NB4 (cell line): ENCODE data around the gene AMIGO3.
"Not testable (repeated sequence)": the region's sequence is repeated elsewhere in the genome, so short reads cannot be mapped to it uniquely, and the experiment has no call there.

Source experiments
- DNase-seq: peaks from one replicate; pipeline ENCODE4 v3.0.0; 2010; ENCODE audit warnings: low read depth
- H3K4me3 ChIP-seq: one replicate; pipeline ENCODE4 v1.5.1; 2011; ENCODE audit warnings: mild to moderate bottlenecking, low read depth, low read length, moderate library complexity
- CTCF ChIP-seq: IDR thresholded peaks from one replicate; pipeline ENCODE4 v1.5.1; 2012; ENCODE audit warnings: low read depth, low read length
- MAX ChIP-seq: IDR thresholded peaks from 2 replicates; pipeline ENCODE4 v1.6.1; 2011; ENCODE audit warnings: low read depth, low read length
- MYC ChIP-seq: IDR thresholded peaks from 2 replicates; pipeline ENCODE4 v1.6.1; 2011; ENCODE audit warnings: low read depth, low read length
- POLR2A ChIP-seq: IDR thresholded peaks from 2 replicates; pipeline ENCODE4 v1.6.1; 2011; ENCODE audit warnings: mild to moderate bottlenecking; ENCODE audit not compliant: insufficient read length; ENCODE audit errors: extremely low read depth

The AMIGO3 gene

DNA sequence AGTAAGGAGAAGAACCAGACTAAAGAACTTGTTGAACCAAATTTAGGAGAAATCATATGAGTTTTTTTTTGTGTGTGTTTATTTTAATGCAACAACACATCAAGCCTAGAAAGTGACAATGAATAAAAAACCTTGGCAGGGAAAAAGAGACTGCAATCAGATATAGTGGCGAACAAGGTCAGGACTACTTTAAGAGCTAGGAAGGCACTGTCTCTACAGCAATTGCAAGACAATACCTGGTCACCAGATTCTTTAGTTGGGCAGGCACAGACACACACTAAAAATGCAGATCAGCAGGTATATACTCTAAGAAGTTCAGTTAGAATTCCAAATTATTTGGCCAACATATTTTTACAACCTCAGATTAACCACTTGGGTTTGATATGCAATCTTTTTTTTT, 35.1 kb upstream of the AMIGO3 start:
- no peak for DNase-seq
- TF ChIP-seq MYC (no peak), POLR2A (no peak), MAX (no peak)

DNA sequence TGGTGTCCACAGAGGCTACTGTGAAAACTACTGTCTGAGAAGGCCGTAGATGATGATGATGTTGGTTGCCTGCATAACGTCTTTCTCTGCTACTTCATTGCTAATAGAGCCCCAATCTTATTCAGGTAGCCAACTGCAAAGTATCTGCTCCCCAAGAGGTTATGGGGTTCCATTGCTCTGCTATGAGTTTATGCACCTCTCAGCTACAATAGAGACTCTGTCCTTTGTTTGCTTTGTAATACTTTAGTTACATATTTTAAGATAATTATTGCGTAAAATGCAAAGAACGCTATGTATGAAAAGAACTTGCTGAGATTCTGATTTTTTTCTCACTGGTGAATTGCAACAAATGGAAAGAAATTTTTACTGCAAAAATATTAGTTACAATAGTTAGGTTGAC, 32.0 kb upstream of the AMIGO3 start:
- no peak for DNase-seq
- H3K4me3 ChIP-seq, result no peak overlapping the region
- TF ChIP-seq POLR2A (no peak), CTCF (no peak), MYC (no peak), MAX (no peak)

More for the DNA sequence above, 35.1 kb upstream of the AMIGO3 start:
- H3K4me3 ChIP-seq, result no peak overlapping the region

- H3K4me3 ChIP-seq, result no peak overlapping the region
- TF ChIP-seq POLR2A (no peak), CTCF (no peak)
- no peak for DNase-seq
These were observed 30.6 kb upstream of the AMIGO3 start for GRCh38 chr3:49750056-49750455.

DNA sequence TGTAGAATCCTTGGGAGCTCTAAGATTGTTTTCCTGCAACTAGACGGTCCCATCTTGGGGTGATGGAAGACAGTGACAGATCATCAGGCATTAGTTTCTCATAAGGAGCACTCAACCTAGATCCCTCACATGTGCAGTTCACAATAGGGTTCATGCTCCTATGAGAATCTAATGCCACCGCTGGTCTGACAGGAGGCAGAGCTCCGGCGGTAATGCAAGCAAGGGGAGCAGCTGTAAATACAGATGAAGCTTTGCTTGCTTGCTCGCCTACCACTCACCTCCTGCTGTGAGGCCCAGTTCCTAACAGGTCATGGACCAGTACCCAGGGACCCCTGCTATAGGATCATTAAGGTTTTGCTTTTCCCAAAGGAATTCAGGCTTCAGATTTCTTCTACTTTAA, 29.4 kb upstream of the AMIGO3 start:
- DNase-seq, H3K4me3 ChIP-seq: not testable (repeated sequence)

- TF ChIP-seq MYC, result no peak
- TF ChIP-seq MAX, result no peak
- DNase-seq, result no peak
- no peak overlapping the region for H3K4me3 ChIP-seq
These were observed 28.5 kb upstream of the AMIGO3 start for GRCh38 chr3:49747792-49748480.

- H3K4me3 ChIP-seq, result no peak overlapping the region
- TF ChIP-seq POLR2A, result no peak
- no peak for TF ChIP-seq MAX
- TF ChIP-seq CTCF, result no peak
- no peak for TF ChIP-seq MYC
- DNase-seq, result no peak
These were observed 26.5 kb upstream of the AMIGO3 start for GRCh38 chr3:49745986-49746385.

- no peak overlapping the region for H3K4me3 ChIP-seq
- TF ChIP-seq MYC (no peak), POLR2A (no peak), CTCF (no peak), MAX (no peak)
- no peak for DNase-seq
These were observed 20.9 kb upstream of the AMIGO3 start for GRCh38 chr3:49740427-49740826.
